Fibroblast of lung (primary cell): Measurements from ENCODE around the gene NXPH3. TPM values are rescaled to one million over a fixed set of nuclear protein-coding genes. Genes with fewer than 3 reads are reported as not detected.

Experiments used
- DNase-seq, 2 donors: peaks; one replicate each; pipeline versions ENCODE4 v3.0.0 to v3.0.0-alpha.2; 2010; ENCODE audit warnings: low read depth in 2 of 2
- H2AFZ ChIP-seq: 2 replicates; pipeline ENCODE4 v1.5.1; 2012; ENCODE audit warnings: low read length, control low read depth, inconsistent platforms
- H3K27ac ChIP-seq: 2 replicates; pipeline ENCODE4 v1.5.1; 2011; ENCODE audit warnings: low read length, control low read depth; ENCODE audit not compliant: insufficient read depth
- H3K27me3 ChIP-seq: 2 replicates; pipeline ENCODE4 v1.5.1; 2011; ENCODE audit warnings: mild to moderate bottlenecking, low read length; ENCODE audit not compliant: control insufficient read depth, insufficient read depth
- H3K36me3 ChIP-seq: 2 replicates; pipeline ENCODE4 v1.5.1; 2011; ENCODE audit warnings: low read length; ENCODE audit not compliant: control insufficient read depth, insufficient read depth
- H3K4me1 ChIP-seq: 2 replicates; pipeline ENCODE4 v1.5.1; 2011; ENCODE audit warnings: low read length; ENCODE audit not compliant: control insufficient read depth, insufficient read depth; ENCODE audit errors: extremely low read depth
- H3K4me2 ChIP-seq: 2 replicates; pipeline ENCODE4 v1.5.1; 2011; ENCODE audit warnings: low read length, control low read depth; ENCODE audit not compliant: insufficient read depth; ENCODE audit errors: extremely low read depth
- H3K4me3 ChIP-seq, 4 experiments: fragments of 200-600 bp in 1 of 4; sonication (generic) in 1 of 4; replicated peaks in 1 of 4; 2 replicates each; pipeline ENCODE4 v1.5.1; 2011 to 2016; ENCODE audit warnings: low read length in 4 of 4, low read depth in 3 of 4, mild to moderate bottlenecking in 3 of 4, control low read depth in 2 of 4, inconsistent platforms in 1 of 4, mixed read lengths in 1 of 4; ENCODE audit not compliant: insufficient read depth in 1 of 4; ENCODE audit errors: control extremely low read depth in 1 of 4
- H3K79me2 ChIP-seq: 2 replicates; pipeline ENCODE4 v1.5.1; 2012; ENCODE audit warnings: mild to moderate bottlenecking, low read length, inconsistent platforms; ENCODE audit not compliant: control insufficient read depth, insufficient read depth
- H3K9ac ChIP-seq: 2 replicates; pipeline ENCODE4 v1.5.1; 2011; ENCODE audit warnings: mild to moderate bottlenecking, low read length, control low read depth; ENCODE audit not compliant: insufficient read depth
- H3K9me3 ChIP-seq: 2 replicates; pipeline ENCODE4 v1.5.1; 2012; ENCODE audit warnings: low read depth, low read length; ENCODE audit not compliant: control insufficient read depth, insufficient read depth
- H4K20me1 ChIP-seq: 2 replicates; pipeline ENCODE4 v1.5.1; 2011; ENCODE audit warnings: low read length; ENCODE audit not compliant: control insufficient read depth, insufficient read depth; ENCODE audit errors: extremely low read depth
- EZH2 ChIP-seq: IDR thresholded peaks from 2 replicates; pipeline ENCODE4 v1.5.1; 2012; ENCODE audit warnings: low read length, control low read depth, mild to moderate bottlenecking; ENCODE audit errors: missing control alignments
- polyA plus RNA-seq, 2 donors: library from polyadenylated mRNA; depleted of rRNA in 1 of 2; stranded (reverse) in 1 of 2; unstranded in 1 of 2; fragments of >200 nt; gene quantifications; 2 replicates each; pipeline ENCODE4 v1.2.1, GENCODE V29; 2011 to 2012; ENCODE audit warnings: missing spikeins in 1 of 2
- total RNA-seq: library from RNA; depleted of rRNA; stranded (reverse); fragments of >200 nt; gene quantifications from 2 replicates; pipeline ENCODE4 v1.2.1, GENCODE V29; 2014
- TF ChIP-seq, protein P1 (sequence below), 2 donors: IDR thresholded peaks in 1 of 2; conservative IDR thresholded peaks in 1 of 2; 1 replicate in 1 of 2; 2 replicates in 1 of 2; pipeline ENCODE4 v1.5.1; 2011 to 2012; ENCODE audit warnings: low read length in 2 of 2, control low read depth in 1 of 2, inconsistent platforms in 1 of 2, low read depth in 1 of 2, mild to moderate bottlenecking in 1 of 2

The NXPH3 gene
- total and polyA plus RNA-seq, 2 donors (not counting 1 experiment from before 2014, with no cell fraction given) = 0.36 to 0.66 TPM

DNA sequence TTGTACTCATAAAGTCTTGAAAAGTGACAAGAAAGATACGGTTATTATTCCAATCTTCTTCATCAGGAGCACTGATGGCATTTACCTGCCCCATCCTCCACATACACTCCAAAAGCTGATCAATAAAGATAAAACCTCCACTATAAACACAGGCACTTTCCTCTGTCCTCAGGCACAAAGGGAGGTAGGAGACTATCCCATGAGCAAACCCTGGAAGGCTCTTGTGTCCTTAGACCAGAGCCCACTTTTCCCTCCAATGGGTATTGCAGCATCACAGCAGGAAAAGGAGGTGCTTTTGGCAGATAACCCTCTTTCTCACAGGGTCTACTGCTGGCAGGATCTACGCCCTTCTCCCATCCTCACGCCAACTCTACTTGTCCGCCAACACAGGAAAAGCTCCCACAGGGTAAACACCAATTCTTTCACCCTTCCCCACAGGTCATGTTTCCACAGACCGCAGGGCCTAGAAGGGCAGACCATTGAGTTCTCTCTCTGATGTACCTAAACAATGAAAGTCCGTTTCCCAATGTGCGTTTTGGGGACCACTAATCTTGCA is 28.7 kb downstream of the NXPH3 start:
- Histone ChIP-seq H3K9ac (no peak overlapping the region), H3K27ac (no peak overlapping the region), H2AFZ (no peak overlapping the region), H3K79me2 (no peaks in the 10 kb centered on the region), H3K36me3 (peaks cover 4% of the 10 kb centered on the region), H3K4me2 (no peak overlapping the region), H4K20me1 (no peaks in the 10 kb centered on the region), H3K4me1 (no peaks in the 10 kb centered on the region), H3K9me3 (no peaks in the 10 kb centered on the region), H3K27me3 (no peaks in the 10 kb centered on the region), H3K4me3 (no peak overlapping the region)
- TF ChIP-seq, protein P1, sequence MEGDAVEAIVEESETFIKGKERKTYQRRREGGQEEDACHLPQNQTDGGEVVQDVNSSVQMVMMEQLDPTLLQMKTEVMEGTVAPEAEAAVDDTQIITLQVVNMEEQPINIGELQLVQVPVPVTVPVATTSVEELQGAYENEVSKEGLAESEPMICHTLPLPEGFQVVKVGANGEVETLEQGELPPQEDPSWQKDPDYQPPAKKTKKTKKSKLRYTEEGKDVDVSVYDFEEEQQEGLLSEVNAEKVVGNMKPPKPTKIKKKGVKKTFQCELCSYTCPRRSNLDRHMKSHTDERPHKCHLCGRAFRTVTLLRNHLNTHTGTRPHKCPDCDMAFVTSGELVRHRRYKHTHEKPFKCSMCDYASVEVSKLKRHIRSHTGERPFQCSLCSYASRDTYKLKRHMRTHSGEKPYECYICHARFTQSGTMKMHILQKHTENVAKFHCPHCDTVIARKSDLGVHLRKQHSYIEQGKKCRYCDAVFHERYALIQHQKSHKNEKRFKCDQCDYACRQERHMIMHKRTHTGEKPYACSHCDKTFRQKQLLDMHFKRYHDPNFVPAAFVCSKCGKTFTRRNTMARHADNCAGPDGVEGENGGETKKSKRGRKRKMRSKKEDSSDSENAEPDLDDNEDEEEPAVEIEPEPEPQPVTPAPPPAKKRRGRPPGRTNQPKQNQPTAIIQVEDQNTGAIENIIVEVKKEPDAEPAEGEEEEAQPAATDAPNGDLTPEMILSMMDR (conservative IDR thresholded peaks at IDR 0.05 in 1 of 2, IDR thresholded peaks at IDR 0.05 in 1 of 2; ENCODE audit: low read depth in 1 of 2, low read length in 2 of 2) = no peak
- TF ChIP-seq EZH2 = no peak
- no peak for DNase-seq

DNA sequence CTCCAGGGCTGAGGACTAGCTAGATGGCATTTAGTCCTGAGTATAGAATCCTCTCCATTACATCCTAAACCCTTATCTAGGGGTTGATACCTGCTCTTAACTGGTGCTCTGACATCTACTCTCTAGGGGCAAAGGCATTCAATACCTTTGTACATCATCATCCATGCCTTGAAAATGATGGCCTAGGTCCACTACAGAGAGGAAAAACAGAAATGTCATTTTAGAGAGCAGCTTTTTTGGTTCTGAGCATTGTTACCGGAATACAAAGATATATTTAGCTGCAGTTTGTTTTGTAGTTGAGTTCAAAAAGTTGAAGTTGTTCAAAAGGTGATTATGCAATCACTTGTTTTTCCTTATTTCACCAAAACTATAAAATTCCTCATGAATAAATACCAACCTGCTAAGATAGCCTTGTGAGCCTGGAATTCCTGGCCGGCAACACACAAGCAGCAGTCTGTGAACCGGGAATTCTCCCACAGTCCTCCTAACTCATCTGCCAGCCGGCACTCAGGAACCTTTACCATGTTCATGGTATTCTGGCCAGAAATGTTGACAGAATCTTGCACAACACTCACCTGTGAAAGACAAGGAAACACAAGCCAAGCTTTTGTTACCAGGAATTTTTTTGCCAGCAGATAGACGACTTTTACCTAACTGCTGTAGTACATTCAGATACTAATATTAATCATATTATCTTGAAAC is 35.4 kb downstream of the NXPH3 start:
- Histone ChIP-seq H3K27me3 (no peaks in the 10 kb centered on the region), H3K27ac (no peak overlapping the region), H3K9ac (no peak overlapping the region), H3K4me2 (no peak overlapping the region), H2AFZ (no peak overlapping the region), H4K20me1 (no peaks in the 10 kb centered on the region), H3K4me3 (no peak overlapping the region), H3K9me3 (no peaks in the 10 kb centered on the region), H3K4me1 (no peaks in the 10 kb centered on the region), H3K79me2 (no peaks in the 10 kb centered on the region), H3K36me3 (no peaks in the 10 kb centered on the region)
- no peak for DNase-seq
- TF ChIP-seq, protein P1 (conservative IDR thresholded peaks at IDR 0.05 in 1 of 2, IDR thresholded peaks at IDR 0.05 in 1 of 2; ENCODE audit: low read depth in 1 of 2, low read length in 2 of 2) = no peak
- TF ChIP-seq EZH2 = no peak

DNA sequence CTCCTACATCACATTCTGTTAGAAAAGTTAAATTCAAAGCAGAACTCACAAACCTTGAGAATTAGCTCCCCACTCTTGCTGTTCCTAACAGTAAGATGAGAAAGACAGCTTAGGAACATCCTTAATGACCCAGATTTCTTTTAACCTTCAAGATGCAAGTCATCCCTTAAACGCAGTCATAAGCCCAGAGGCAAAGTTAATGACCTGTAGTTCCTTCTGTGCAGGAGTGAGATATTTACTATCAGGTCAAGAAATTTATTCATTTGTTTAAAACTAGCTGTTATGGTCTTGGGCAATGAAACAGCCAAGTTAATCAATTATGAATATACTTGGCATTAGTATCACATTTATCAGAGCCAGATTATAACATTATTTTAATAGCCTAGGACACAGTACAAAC is 37.1 kb downstream of the NXPH3 start:
- Histone ChIP-seq H3K36me3 (no peaks in the 10 kb centered on the region), H4K20me1 (no peaks in the 10 kb centered on the region), H3K4me2 (no peak overlapping the region), H3K27me3 (no peaks in the 10 kb centered on the region), H3K27ac (no peak overlapping the region), H3K4me3 (no peak overlapping the region), H3K4me1 (peaks cover 4% of the 10 kb centered on the region), H2AFZ (no peak overlapping the region), H3K9ac (no peak overlapping the region), H3K9me3 (no peaks in the 10 kb centered on the region), H3K79me2 (no peaks in the 10 kb centered on the region)
- no peak for DNase-seq
- no peak for TF ChIP-seq EZH2
